AG08396 (cell line): Measurements from ENCODE around the gene PITPNC1.
"Not testable (repeated sequence)": the region's sequence is repeated elsewhere in the genome, so short reads cannot be mapped to it uniquely, and the experiment has no call there.

Experiments used
- DNase-seq: peaks from one replicate; pipeline ENCODE4 v3.0.0; 2012; ENCODE audit warnings: low spot score, mixed read lengths

Gene PITPNC1

DNA sequence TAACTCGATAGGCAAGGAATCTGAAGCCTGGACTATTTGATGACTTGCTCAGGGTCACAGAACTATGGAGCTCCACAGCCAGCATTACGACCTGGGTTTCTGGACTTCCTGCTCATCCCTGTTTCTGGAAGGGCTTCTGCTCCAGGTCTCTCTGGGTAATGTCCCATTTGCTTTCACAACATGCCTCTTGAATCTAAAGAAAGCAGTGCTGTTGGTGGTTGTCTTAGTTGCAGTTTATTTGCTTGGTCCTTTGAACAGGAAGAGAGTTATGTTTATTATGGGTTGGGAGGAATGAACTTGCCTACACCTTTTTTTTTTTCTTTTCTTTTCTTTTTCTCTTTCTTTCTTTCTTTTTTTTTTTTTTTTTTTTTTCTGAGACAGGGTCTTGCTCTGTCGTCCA lies 84.8 kb downstream of the PITPNC1 start:
- DNase-seq = no peak

DNA sequence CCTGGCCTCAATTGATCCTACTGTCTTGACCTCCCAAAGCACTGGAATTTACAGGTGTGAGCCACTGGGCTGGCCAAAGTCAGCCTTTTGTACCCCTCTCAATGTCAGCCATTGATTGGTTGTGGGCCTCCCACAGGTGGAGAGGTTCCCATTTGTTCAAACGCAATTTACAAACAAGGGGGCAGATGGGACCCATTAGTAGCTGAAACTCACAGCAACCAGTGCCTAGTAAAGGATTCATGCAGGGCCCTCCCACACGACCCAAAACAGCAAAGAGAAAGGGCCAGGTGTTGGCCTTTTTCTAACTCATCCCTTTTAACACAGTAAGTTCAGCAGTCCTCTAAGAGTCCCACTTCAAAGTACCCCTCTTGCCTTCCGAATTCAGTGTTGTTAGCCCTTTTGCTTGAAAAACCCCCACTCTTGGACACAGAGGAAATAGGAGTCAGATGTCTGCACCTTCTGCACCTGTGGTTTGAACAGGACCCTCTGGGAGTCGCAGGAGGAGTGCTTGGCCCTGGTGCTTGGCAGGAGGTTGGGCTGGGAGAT lies 89.2 kb downstream of the PITPNC1 start:
- no peak for DNase-seq

DNA sequence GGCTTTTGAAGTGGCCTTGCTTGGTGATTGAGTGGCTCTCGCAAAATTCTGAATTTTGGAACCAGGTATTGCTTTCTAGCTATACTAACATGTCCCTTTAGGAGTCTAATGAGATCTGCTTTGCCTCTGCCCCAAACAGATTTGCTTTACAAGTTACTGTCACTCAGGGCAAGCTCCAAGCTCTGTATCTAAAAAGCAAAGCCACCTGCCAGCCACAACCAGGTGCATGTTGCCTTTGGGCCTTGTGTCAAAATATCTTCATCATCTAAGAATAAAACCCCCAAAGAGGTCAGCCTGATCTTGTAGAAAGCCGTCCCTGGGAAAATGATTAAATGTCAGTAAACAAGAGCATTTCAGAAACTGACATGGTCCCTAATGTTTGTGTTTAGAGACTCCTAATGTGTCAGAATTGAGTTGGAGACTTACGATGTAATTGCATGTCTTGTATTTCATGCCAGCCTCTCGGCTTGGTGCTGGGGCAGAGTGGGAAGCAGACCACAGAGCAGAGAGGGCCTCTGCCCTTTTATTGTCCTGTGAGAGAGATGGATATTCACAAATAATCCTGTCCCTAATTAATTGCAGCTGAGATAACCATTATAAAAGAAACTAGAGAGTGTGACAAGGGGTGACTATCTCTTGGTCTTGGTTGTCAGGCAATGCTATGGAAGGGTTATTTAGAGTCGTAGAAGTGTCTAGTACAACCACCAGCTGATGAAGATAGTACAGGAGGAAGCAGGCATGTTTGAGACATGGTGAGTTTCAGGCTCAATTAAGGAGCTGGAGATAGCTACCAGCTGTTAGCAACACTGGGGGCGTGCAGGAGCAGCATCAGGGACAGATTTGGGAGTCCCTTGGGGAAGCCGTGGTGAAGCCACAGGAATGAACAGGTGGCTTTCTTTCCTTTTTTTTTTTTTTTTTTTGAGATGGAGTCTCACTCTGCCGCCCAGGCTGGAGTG lies 90.7 kb downstream of the PITPNC1 start:
- DNase-seq = no peak

DNA sequence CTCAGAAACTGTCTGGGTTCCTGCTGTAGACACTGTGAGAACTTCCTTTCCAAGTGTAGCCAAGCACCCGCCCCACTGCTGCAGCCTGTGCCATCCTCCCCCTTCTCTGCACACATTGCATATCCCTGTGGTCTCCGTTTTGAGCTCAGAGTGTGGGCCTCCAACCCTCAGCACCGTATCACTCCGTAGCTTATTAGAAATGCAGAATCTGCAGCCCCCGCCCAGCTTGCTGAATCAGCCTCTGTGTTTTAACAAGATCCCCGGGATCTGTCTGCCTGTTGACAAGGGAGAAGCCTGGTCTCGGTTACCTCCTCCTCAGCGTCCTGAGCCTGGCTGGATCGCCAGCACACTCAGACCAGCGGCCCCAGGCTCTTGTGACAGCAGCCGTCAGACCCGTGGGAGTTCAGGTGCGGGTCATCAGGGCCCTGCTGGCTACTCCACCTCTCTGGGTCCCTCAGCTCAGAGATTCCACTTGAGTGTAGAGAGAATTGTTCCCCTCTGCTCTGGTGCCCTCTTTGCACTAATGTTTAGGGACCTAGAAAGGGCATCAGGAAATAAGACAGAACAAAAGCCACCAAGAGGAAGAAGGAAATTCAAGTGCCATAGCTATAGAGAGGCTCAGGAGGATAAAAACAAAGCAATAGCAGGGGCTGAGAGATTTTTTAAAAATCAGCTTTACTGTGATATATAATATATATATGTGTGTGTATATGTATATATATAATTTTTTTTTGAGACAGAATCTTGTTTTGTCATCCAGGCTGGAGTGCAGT lies 92.3 kb downstream of the PITPNC1 start:
- no peak for DNase-seq

DNA sequence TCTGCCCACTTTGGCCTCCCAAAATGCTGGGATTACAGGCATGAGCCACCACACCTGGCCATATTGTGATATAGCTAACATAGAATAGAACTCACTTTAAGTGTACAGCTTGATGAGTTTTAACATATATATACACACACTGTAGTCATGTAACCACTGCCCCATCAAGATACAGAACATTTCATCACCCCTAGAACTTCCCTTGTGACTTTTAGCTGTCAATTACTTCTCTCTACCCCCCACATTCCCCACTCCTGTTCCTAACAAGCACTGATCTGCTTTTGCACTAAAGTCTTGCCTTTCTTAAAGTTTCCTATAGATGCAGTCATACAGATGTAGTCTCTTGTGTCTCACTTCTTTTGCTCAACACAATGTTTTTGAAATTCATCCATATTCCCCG lies 93.1 kb downstream of the PITPNC1 start:
- no peak for DNase-seq

DNA sequence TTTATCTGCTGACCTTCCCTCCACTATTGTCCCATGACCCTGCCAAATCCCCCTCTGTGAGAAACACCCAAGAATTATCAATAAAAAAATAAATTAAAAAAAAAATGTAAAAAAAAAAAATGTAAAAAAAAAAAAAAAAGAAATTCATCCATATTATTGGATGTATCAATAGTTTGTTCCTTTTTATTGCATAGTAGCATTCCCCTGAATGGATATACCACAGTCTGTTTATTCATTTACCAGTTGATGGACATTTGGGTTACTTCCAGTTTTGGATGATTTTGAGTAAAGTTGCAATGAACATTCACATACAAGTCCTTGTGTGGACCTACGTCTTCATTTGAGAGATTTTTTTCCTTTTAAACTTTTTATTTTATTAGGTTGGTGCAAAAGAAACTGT lies 94.0 kb downstream of the PITPNC1 start:
- no peak for DNase-seq

DNA sequence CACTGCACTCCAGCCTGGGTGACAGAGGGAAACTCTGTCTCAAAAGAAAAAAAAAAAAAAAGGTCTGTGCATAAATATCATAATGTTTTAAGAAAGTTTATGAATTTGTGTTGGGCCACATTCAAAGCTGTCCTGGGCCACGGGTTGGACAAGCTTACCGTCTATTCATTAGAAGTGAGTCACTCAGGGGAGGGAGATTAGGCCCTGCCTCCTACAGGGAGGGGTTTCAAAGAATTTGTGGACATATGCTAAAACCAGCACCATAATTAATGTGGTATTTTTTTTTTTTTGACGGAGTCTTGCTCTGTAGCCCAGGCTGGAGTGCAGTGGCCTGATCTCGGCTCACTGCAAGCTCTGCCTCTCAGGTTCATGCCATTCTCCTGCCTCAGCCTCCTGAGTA lies 95.5 kb downstream of the PITPNC1 start:
- not testable (repeated sequence) for DNase-seq

DNA sequence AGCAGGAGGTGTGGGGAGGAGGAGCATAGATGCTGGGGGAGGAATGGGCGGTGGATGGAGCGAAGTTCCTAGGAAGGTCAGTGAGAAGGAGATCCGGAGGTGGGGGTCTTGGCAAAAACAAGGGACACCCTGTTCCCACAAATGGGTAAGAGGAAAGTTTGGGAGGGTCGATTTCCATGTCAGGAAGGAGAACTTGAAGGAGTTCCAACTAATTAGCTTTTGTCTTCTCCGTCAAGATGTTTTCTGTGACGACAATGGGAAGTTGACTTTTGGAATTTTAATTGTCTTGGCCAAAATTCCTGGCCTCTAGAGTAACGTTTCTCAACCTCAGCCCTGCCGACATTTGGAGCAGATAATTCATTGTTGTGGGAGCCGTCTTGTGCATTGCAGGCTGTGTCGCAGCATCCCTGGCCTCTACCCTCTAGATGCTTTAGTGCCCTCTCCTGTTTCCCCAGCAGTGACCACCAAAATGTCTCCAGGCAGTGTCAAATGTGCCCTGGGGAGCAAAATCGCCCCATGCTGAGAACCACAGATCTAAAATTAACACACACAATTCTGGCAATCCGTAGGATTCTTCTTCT lies 97.1 kb downstream of the PITPNC1 start:
- no peak for DNase-seq

DNA sequence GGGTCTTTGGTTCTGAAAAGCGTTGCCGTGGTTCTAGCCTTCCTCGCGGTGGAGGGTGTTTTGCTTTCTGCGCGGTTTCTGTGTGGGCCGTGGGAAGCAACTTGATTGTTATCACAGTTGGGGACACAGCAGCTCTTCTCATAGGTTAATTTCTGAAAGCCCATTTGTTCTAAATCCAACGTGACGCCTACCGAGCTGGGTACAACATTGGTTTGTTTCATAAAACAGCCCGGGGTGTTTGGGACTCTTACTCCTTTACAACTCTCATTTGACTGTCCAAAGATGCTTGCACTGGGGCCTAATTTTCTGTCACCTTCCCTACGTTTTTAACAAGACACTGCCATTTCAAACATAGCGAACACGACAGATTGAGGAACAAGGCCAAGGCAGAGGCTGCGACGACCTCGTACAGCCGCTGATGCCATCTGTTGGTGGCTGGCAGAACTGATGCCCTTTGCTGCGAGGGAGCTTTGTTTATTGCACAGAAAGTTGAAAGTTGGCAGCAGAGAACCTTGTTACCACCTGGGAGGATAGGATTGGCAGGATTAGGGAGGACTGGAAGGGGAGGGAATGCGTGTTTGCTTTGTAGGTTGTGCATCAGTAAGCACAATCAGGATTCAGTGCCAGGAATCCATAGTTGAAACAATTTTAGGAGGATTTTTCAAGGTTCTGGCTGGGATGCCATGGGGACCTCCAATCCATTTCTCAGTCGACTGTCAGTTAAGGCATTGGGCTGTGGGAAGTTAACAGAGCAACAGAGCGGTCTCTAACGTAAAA lies 98.3 kb downstream of the PITPNC1 start:
- DNase-seq = peak; percentile 80

DNA sequence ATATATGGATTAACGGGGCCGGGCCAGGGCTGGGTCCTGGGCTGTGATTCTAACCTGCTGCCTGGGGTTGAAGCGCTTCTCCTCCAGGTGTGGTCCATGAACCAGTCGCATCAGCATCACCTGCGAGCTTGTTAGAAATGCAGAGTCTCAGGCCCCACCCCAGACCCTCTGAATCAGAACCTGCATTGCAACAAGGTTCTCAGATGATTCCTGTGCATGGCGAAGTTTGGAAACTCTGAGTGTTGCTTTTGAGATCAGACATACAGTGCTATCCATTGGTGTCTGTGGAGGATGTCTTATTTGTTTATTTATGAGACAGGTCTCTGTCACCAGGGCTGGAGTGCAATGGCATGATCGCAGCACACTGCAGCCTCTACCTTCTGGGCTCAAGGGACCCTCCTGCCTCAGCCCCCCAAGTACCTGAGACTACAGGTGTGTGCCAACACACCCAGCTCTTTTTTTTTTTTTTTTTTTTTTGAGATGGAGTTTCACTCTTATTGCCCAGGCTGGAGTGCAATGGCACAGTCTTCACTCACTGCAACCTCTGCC lies 99.8 kb downstream of the PITPNC1 start:
- no peak for DNase-seq

DNA sequence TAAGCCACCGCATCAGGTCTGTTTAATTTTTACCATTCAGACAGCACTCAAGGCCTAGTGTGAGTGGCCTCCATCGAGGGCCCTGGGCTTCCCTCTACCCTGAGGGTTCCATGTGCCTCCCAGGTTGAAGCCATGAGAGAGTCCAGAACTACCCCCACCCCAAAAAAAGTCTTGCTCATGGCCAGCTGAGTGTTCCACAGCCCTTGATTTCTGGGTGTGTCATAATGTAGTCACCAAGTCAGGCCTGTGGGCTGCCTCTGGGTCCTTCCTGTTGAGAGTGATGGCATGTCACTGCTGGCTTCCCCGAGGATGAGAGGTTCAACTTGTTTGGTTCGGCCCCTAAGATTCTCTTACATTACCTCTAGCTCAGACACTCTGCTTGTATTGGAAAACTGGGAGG lies 100.6 kb downstream of the PITPNC1 start:
- peak; percentile 48 for DNase-seq

DNA sequence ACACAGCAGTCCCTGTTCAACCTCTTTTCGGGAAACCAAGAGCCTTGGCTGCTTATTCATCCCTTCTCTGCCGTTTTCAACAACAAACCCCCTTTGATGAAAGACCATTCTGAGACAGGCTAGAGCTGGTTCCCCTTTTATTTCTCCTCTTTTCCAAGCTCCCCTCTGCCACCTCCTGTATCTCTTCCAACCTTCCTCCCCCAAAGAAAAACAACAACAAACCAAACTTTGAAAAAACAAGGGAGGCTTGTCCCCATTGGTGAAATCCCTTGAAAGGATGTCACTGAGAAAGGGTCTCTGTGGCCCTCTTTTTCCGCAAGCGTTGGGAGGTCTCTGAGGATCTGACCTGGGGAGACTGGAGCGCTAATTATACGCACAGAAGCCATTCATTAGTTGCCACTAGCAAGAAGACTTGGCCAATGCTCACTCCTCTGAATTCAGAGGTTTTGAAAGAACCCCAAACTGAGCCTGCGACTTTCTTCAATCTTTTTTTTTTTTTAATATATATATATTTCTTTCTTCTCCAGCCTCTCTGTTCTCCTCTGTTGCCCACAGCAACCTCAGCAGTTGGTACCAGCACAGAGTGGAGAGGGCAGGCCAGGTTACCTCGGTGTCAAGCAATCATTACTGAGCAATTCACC lies 101.4 kb downstream of the PITPNC1 start:
- no peak for DNase-seq

DNA sequence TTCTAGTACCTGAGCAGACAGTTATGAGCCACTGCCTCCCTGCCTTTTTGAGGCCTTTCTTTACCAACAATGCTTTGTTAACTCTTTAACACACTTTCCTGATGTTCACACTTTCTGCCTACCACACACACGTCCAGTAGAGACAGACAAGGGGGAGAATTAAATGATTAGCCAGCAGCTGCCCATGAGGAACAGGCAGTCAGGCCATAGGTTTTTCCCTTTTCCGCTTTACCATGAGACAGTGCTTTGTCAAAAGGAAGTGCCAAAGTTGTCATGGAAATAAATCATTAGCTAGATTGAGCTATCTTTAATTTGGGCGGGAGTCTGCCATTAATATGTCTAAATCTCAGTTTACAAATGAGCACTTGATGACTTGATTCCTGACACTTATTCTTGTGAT lies 102.1 kb downstream of the PITPNC1 start:
- no peak for DNase-seq

DNA sequence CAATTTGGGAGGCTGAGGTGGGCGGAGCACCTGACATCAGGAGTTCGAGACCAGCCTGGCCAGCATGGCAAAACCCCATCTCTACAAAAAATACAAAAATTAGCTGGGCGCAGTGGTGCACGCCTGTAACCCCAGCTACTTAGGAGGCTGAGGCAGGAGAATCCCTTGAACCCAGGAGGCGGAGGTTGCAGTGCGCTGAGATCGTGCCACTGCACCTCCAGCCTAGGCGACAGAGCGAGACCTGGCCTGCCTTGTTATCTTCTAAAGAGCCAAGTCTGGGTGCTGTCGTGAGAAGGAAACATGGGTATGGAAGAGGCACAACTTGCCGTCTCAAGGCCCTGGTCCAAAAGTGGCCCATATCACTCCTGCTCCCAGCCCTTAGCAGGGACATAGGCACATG lies 103.9 kb downstream of the PITPNC1 start:
- DNase-seq = not testable (repeated sequence)

DNA sequence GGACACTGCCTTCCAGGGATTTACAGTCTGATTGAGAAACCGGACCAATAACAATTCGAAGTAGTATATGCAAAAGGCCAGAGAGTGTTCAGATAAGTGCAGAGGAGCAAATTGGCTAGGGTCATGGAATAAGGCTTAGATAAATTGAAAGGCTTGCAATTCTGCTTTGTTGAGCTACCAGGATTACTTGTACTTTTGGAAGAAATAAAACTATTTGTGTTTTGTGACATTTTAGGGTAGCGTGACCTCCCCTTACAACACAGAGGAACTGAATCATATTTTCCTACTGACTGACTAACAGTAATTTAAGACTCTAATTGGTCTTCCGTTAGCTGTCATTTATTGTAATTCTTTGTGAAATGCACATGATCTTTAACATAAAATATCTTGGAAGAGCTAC lies 104.7 kb downstream of the PITPNC1 start:
- no peak for DNase-seq

DNA sequence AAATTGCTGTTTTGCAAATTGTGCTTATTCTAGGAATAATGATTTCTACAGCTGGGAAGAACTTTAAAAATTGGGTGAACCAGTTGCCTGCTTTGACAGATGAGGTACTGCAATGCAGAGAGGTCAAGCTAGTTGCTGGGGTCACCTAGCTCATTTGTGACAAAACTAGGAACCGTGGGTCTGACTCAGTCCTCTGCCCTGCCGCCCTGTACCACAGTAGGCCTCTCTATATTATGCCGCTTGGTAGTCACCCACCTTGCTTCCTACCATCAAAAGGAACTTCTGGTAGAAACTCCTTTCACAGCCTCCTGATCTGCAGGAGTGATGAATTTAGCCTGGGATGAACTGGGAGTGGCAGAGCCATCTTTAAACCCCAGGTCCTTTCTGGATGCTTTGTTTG lies 105.7 kb downstream of the PITPNC1 start:
- DNase-seq = no peak

DNA sequence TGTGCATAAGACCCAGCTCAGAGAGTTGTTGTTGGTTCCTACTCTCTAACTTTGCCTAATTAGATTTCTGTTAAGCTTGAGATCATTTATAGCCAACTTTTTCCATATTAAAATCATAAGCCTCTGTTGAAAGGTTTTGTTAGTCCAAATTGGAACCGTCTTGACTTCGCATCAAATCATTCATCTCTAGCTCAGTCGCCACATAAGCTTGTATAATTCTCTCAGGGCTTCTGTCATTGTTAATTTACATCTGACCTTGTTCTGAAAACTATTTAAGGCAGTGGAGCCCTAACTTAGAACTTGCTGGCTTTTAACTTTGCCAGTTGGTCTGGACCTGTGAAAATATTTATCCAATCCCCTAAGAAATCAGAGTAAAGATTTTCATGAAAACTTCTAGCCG lies 107.2 kb downstream of the PITPNC1 start:
- no peak for DNase-seq

DNA sequence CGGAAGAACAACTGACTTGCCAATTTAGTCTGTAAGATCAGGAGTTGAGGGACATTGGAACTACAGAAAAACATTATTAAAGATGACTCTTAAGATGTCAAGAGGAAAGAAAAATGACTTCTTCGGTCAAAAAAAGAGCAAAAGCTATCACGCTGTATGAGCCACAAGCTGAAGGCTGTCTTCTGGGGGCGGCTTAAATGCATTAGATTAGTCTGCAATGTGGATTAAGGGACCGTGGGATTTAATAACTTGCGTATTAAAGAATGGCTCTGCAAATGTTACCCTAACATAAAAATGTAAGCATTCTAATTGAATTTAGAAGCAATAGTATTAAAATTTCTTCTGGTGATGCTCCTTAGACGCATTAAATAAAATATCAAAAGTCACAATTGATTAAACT lies 108.6 kb downstream of the PITPNC1 start:
- no peak for DNase-seq

DNA sequence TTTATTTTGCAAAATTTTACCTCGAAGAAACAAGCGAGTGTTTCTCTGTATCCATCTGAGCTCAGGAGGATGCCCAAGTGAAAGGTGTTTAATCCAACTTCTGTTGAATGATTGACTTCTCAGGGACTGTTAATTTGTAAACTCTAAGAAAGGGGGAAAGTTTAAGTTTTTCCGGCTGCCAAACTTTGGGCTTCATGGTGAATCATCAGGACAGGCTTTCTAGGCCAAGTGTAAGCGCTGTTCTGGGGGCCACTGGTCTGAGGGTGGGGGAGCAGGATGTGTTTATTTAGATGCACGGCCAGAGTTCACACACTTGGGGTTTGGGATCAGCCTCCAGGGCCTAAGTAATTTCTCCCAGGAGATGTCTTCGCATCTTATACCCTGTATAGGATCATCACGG lies 110.4 kb downstream of the PITPNC1 start:
- DNase-seq = no peak

DNA sequence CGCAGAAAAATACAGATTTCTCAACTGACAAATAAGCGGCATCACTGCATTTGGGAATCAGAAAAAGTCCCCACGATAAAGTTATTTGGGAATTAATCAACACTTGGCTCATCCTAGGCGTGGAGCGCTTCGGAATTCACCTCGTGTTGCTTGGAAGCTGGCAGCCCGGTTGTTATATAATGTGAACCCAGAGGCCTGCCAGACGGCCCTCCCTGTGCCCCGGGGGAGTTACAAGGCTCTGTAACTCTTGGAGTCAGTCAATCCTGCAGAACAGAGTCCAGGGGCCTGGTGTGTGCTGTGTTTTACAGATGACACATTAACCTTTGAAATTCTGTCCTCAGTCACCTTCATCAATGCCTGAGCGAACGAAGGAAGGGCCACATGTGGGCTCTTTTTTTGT lies 111.1 kb downstream of the PITPNC1 start:
- DNase-seq = no peak

DNA sequence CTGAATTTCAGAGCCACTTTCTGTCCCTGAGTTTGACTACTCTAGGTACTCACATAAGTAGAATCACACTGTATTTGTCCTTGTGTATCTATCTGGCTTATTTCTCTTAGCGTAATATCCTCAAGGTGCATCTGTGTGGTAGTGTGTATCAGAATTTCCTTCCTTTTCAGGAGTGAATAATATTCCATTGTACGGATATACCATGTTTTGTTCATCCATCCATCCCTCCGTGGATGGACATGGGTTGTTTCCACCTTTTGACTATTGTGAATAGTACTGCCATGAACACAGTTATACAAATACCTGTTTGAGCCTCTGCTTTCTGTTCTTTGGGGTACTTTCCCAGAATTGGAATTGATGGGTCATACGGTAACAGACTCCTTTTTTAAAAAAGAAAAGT lies 111.7 kb downstream of the PITPNC1 start:
- no peak for DNase-seq
